Kidney epithelial cell (primary cell): ENCODE data around the gene FAM234A. TPM values are rescaled to one million over a fixed set of nuclear protein-coding genes. Genes with fewer than 3 reads are reported as not detected.

ENCODE experiments used
- DNase-seq: peaks from one replicate; pipeline ENCODE4 v3.0.0-alpha.2; 2010; ENCODE audit warnings: low read depth
- H3K27me3 ChIP-seq: 2 replicates; pipeline ENCODE4 v1.6.0; 2011; ENCODE audit warnings: low read length; ENCODE audit not compliant: control insufficient read depth, insufficient read depth
- H3K36me3 ChIP-seq: 2 replicates; pipeline ENCODE4 v1.5.1; 2011; ENCODE audit warnings: low read length; ENCODE audit not compliant: control insufficient read depth, insufficient read depth
- H3K4me3 ChIP-seq: 2 replicates; pipeline ENCODE4 v1.5.1; 2011; ENCODE audit warnings: low read depth, mild to moderate bottlenecking, control low read depth, low read length
- total RNA-seq: library from RNA; depleted of rRNA; stranded (reverse); fragments of >200 nt; gene quantifications from 2 replicates; pipeline ENCODE4 v1.2.3, GENCODE V29; 2015
- TF ChIP-seq, protein P1 (sequence below): IDR thresholded peaks from 2 replicates; pipeline ENCODE4 v1.5.1; 2011; ENCODE audit warnings: mild to moderate bottlenecking, moderate library complexity, low read length, control low read depth, inconsistent platforms; ENCODE audit not compliant: insufficient read depth, poor library complexity, severe bottlenecking

FAM234A gene
- total RNA-seq, 1 donor from 2014 or later = 97.5 TPM

DNA sequence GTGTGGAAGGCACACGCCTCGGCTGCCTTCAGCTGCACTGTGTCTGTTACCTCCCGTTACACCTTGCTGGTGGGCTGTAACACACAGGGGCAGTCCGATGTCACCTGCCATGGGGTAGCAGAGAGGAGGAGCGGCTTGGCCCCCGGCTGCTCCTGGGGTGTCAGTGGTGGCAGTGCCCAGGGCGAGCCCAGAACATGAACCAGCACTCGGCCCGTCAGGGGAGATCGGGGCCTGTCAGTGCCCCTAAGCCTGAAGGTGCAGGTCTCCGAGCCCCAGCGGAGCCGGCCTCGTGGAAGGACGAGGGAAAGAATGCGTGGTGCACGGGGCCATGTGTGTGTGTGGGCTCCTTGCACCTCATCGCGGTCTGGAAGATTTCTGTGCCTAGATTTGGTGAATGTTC lies 25.7 kb downstream of the FAM234A start:
- H3K36me3 ChIP-seq = no peaks in the 10 kb centered on the region
- TF ChIP-seq, protein P1, sequence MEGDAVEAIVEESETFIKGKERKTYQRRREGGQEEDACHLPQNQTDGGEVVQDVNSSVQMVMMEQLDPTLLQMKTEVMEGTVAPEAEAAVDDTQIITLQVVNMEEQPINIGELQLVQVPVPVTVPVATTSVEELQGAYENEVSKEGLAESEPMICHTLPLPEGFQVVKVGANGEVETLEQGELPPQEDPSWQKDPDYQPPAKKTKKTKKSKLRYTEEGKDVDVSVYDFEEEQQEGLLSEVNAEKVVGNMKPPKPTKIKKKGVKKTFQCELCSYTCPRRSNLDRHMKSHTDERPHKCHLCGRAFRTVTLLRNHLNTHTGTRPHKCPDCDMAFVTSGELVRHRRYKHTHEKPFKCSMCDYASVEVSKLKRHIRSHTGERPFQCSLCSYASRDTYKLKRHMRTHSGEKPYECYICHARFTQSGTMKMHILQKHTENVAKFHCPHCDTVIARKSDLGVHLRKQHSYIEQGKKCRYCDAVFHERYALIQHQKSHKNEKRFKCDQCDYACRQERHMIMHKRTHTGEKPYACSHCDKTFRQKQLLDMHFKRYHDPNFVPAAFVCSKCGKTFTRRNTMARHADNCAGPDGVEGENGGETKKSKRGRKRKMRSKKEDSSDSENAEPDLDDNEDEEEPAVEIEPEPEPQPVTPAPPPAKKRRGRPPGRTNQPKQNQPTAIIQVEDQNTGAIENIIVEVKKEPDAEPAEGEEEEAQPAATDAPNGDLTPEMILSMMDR = no peak
- no peak for DNase-seq
- no peak overlapping the region for H3K4me3 ChIP-seq
- H3K27me3 ChIP-seq = no peaks in the 10 kb centered on the region

DNA sequence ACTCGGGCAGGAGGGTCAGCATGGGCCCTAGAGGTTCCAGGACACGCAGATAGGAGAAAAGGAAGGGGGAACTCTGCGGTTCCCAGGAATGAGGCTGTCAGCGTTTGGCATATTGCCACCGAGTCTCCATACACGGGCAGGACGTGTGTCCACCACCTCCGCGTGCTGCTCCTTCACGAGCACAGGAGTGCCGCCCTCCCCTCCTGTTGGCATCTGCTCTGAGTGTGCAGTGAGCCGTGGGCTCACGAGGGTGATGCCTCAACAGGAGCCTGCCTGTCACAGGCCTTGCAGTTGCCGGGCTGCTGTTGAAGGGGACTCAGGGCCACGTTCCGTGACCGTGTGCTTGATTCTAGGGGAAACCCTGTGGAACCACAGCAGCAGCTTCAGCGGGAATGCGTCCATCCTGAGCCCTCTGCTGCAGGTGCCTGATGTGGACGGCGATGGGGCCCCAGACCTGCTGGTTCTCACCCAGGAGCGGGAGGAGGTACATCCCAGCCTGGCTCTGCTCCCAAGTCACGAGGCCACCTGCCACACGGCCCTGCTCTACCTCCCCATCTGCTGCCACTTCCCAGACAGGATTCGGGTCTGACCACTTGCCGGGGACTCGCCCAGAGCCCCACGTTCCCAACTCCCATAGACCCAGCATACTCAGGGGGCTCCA lies 26.5 kb downstream of the FAM234A start:
- DNase-seq = no peak
- H3K36me3 ChIP-seq = no peaks in the 10 kb centered on the region
- no peak overlapping the region for H3K4me3 ChIP-seq
- H3K27me3 ChIP-seq = no peaks in the 10 kb centered on the region
- TF ChIP-seq, protein P1 = no peak

DNA sequence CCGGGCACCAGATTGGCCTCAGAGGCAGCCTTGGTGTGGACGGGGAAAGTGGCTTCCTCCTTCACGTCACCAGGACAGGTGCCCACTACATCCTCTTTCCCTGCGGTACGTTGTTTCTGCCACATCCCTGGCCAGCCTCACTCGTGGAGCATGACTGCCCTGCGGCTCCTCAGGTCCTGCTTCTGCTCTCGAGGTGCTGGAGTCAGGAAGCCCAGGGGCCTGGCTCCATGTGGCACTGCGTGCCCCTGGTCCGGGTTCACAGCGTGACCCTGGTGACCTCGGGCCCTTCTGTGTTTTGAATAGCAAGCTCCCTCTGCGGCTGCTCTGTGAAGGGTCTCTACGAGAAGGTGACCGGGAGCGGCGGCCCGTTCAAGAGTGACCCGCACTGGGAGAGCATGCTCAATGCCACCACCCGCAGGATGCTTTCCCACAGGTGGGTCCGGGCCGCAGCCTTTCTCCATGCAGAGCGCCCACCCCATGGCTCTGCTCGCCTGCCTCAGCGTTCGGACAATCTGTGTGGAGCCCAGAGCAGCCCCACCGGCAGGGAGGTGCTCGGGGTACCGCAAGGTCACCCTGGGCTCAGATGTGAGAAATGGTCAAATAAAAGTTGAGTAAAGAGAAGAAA lies 27.6 kb downstream of the FAM234A start:
- Histone ChIP-seq H3K36me3 (no peaks in the 10 kb centered on the region), H3K4me3 (no peak overlapping the region)
- TF ChIP-seq, protein P1 = no peak

DNA sequence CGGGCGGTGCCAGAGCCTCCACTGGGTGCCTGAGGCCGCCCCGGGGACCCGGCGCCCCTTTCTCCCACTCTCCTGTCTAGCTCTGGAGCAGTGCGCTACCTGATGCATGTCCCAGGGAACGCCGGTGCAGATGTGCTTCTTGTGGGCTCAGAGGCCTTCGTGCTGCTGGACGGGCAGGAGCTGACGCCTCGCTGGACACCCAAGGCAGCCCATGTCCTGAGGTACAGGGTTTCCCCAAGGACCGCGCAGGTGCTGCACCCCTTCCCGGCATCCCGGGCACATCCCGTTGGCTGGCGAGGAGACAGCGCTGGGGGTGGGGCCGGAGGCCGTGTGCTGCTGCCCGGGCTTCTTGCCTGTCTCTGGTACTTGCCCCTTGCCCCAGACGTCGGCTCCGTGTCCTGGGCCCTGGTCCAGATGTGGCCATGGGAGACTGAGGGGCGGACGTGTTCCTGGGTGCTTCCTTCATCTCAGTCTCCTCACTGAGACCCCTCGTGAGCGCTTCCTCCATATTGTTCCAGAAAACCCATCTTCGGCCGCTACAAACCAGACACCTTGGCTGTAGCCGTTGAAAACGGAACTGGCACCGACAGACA lies 28.7 kb downstream of the FAM234A start:
- TF ChIP-seq, protein P1 = no peak
- H3K4me3 ChIP-seq = no peak overlapping the region
- H3K36me3 ChIP-seq = no peaks in the 10 kb centered on the region
- H3K27me3 ChIP-seq = no peaks in the 10 kb centered on the region
- DNase-seq = no peak

More for the DNA sequence above, 27.6 kb downstream of the FAM234A start:
- H3K27me3 ChIP-seq = no peaks in the 10 kb centered on the region
- no peak for DNase-seq

DNA sequence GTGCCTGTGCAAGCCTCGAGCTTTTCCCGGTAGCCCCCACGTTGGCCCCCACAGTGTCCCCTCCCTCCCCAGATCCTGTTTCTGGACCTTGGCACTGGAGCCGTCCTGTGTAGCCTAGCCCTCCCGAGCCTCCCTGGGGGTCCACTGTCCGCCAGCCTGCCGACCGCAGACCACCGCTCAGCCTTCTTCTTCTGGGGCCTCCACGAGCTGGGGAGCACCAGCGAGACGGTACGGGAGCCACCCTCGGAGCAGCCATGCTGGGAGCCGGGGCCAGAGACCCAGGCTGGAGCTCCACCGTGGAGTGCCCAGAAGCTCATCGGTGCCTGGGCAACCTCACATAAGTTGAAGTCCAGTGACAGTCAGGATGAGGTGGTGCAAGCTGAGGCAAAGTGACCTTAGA lies 29.3 kb downstream of the FAM234A start:
- Histone ChIP-seq H3K36me3 (no peaks in the 10 kb centered on the region), H3K4me3 (no peak overlapping the region), H3K27me3 (peaks cover 5% of the 10 kb centered on the region)
- no peak for DNase-seq
- TF ChIP-seq, protein P1 = no peak
